ENCODE results near the gene EPHB6.
A peak's percentile ranks its signal among the peaks of the same experiment; 100 is the strongest.

EPHB6 gene

GRCh38 chr7:142806957-142807356, 47.9 kb upstream of the EPHB6 start:
- Histone ChIP-seq H3K36me3 (ENCODE audit: control insufficient read depth, low read length) (peaks cover 48% of the 10 kb centered on the region), H3K4me3 (ENCODE audit: low read length) (peak overlapping the region; percentile 59), H3K27ac (ENCODE audit: low read depth, low read length) (peak overlapping the region; percentile 97), H3K9me3 (ENCODE audit: control insufficient read depth, insufficient read depth, low read length) (no peaks in the 10 kb centered on the region), H3K4me1 (ENCODE audit: control insufficient read depth, low read length) (peaks cover 90% of the 10 kb centered on the region), H3K4me2 (ENCODE audit: low read length) (peak overlapping the region; percentile 94), H3K9me2 (replicated peaks; ENCODE audit: control insufficient read depth, low read length) (no peaks in the 10 kb centered on the region), H3K27me3 (ENCODE audit: control insufficient read depth, low read length) (no peaks in the 10 kb centered on the region), H3K79me2 (ENCODE audit: control insufficient read depth, low read length) (no peaks in the 10 kb centered on the region), H4K20me1 (ENCODE audit: control insufficient read depth, insufficient read depth, low read depth, low read length) (no peaks in the 10 kb centered on the region), H3F3A (ENCODE audit: control insufficient read depth, insufficient read depth) (peaks cover 46% of the 10 kb centered on the region)
- TF ChIP-seq CTCF (IDR thresholded peaks at IDR 0.05; ENCODE audit: low read depth, low read length, poor library complexity, severe bottlenecking) (no peak), EZH2phosphoT487 (IDR thresholded peaks at IDR 0.05; ENCODE audit: borderline replicate concordance, low read length) (no peak)

GRCh38 chr7:142807855-142808460, 46.9 kb upstream of the EPHB6 start:
- no peaks in the 10 kb centered on the region for H3K27me3 ChIP-seq (ENCODE audit: control insufficient read depth, low read length)
- peak overlapping the region; percentile 59 for H3K4me3 ChIP-seq (ENCODE audit: low read length)
- H4K20me1 ChIP-seq (ENCODE audit: control insufficient read depth, insufficient read depth, low read depth, low read length): no peaks in the 10 kb centered on the region
- H3F3A ChIP-seq (ENCODE audit: control insufficient read depth, insufficient read depth): peaks cover 42% of the 10 kb centered on the region
- H3K9me2 ChIP-seq (replicated peaks; ENCODE audit: control insufficient read depth, low read length): no peaks in the 10 kb centered on the region
- peak overlapping the region; percentile 97 for H3K27ac ChIP-seq (ENCODE audit: low read depth, low read length)
- no peak for TF ChIP-seq EZH2phosphoT487 (IDR thresholded peaks at IDR 0.05; ENCODE audit: borderline replicate concordance, low read length)
- TF ChIP-seq CTCF (IDR thresholded peaks at IDR 0.05; ENCODE audit: low read depth, low read length, poor library complexity, severe bottlenecking): no peak
- H3K4me2 ChIP-seq (ENCODE audit: low read length): peak overlapping the region; percentile 94
- H3K79me2 ChIP-seq (ENCODE audit: control insufficient read depth, low read length): no peaks in the 10 kb centered on the region
- no peaks in the 10 kb centered on the region for H3K9me3 ChIP-seq (ENCODE audit: control insufficient read depth, insufficient read depth, low read length)
- peaks cover 98% of the 10 kb centered on the region for H3K4me1 ChIP-seq (ENCODE audit: control insufficient read depth, low read length)
- H3K36me3 ChIP-seq (ENCODE audit: control insufficient read depth, low read length): peaks cover 38% of the 10 kb centered on the region

GRCh38 chr7:142808461-142808801, 46.4 kb upstream of the EPHB6 start:
- H3K9me2 ChIP-seq (replicated peaks; ENCODE audit: control insufficient read depth, low read length): no peaks in the 10 kb centered on the region
- H3K4me2 ChIP-seq (ENCODE audit: low read length): peak overlapping the region; percentile 94
- no peaks in the 10 kb centered on the region for H3K27me3 ChIP-seq (ENCODE audit: control insufficient read depth, low read length)
- H3F3A ChIP-seq (ENCODE audit: control insufficient read depth, insufficient read depth): peaks cover 41% of the 10 kb centered on the region
- peaks cover 33% of the 10 kb centered on the region for H3K36me3 ChIP-seq (ENCODE audit: control insufficient read depth, low read length)
- H3K9me3 ChIP-seq (ENCODE audit: control insufficient read depth, insufficient read depth, low read length): no peaks in the 10 kb centered on the region
- H3K4me3 ChIP-seq (ENCODE audit: low read length): peak overlapping the region; percentile 59
- no peaks in the 10 kb centered on the region for H3K79me2 ChIP-seq (ENCODE audit: control insufficient read depth, low read length)
- peak overlapping the region; percentile 97 for H3K27ac ChIP-seq (ENCODE audit: low read depth, low read length)
- peaks cover 98% of the 10 kb centered on the region for H3K4me1 ChIP-seq (ENCODE audit: control insufficient read depth, low read length)
- TF ChIP-seq EZH2phosphoT487 (IDR thresholded peaks at IDR 0.05; ENCODE audit: borderline replicate concordance, low read length): no peak
- TF ChIP-seq CTCF (IDR thresholded peaks at IDR 0.05; ENCODE audit: low read depth, low read length, poor library complexity, severe bottlenecking): no peak
- H4K20me1 ChIP-seq (ENCODE audit: control insufficient read depth, insufficient read depth, low read depth, low read length): no peaks in the 10 kb centered on the region

Data from DOHH2 (cell line).